ENCODE measurements around the gene SPRR2A. TPM values are rescaled to one million over a fixed set of nuclear protein-coding genes. Genes with fewer than 3 reads are reported as not detected.

The SPRR2A gene
- total RNA-seq, 1 donor from 2014 or later, result not detected

GRCh38 chr1:153087652-153088051 is 30.3 kb upstream of the SPRR2A start:
- intact Hi-C loops (cut with micrococcal nuclease), result no loop called here
- peaks cover 22% of the 10 kb centered on the region for H3K27me3 Mint-ChIP-seq
- peaks cover 2% of the 10 kb centered on the region for H3K4me1 Mint-ChIP-seq
- H3K36me3 Mint-ChIP-seq (ENCODE audit: low read depth), result no peaks in the 10 kb centered on the region
- H3K9me3 Mint-ChIP-seq, result no peaks in the 10 kb centered on the region
- no peak overlapping the region for H3K4me3 Mint-ChIP-seq
- CTCF ChIA-PET, result no interaction called here
- DNase-seq, result no peak
- POLR2A ChIA-PET, result no interaction called here
- no peak overlapping the region for H3K27ac Mint-ChIP-seq
- ATAC-seq (ENCODE audit: low read depth), result no peak
- TF ChIP-seq, protein P1, sequence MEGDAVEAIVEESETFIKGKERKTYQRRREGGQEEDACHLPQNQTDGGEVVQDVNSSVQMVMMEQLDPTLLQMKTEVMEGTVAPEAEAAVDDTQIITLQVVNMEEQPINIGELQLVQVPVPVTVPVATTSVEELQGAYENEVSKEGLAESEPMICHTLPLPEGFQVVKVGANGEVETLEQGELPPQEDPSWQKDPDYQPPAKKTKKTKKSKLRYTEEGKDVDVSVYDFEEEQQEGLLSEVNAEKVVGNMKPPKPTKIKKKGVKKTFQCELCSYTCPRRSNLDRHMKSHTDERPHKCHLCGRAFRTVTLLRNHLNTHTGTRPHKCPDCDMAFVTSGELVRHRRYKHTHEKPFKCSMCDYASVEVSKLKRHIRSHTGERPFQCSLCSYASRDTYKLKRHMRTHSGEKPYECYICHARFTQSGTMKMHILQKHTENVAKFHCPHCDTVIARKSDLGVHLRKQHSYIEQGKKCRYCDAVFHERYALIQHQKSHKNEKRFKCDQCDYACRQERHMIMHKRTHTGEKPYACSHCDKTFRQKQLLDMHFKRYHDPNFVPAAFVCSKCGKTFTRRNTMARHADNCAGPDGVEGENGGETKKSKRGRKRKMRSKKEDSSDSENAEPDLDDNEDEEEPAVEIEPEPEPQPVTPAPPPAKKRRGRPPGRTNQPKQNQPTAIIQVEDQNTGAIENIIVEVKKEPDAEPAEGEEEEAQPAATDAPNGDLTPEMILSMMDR (IDR thresholded peaks at IDR 0.05), result no peak

GRCh38 chr1:153081736-153082135 is 24.4 kb upstream of the SPRR2A start:
- ChIA-PET POLR2A (no interaction called here), CTCF (no interaction called here)
- Mint-ChIP-seq H3K36me3 (ENCODE audit: low read depth) (no peaks in the 10 kb centered on the region), H3K4me1 (no peaks in the 10 kb centered on the region), H3K4me3 (no peak overlapping the region), H3K27me3 (peaks cover 25% of the 10 kb centered on the region), H3K27ac (no peak overlapping the region), H3K9me3 (peaks cover 11% of the 10 kb centered on the region)
- intact Hi-C loops (cut with micrococcal nuclease), result no loop called here
- TF ChIP-seq, protein P1 (IDR thresholded peaks at IDR 0.05), result no peak
- ATAC-seq (ENCODE audit: low read depth) (no peak), DNase-seq (no peak)

- H3K27ac Mint-ChIP-seq, result no peak overlapping the region
- ATAC-seq (ENCODE audit: low read depth) (no peak), DNase-seq (no peak)
- no peaks in the 10 kb centered on the region for H3K9me3 Mint-ChIP-seq
- H3K4me3 Mint-ChIP-seq, result no peak overlapping the region
- intact Hi-C loops (cut with micrococcal nuclease), result no loop called here
- TF ChIP-seq, protein P1 (IDR thresholded peaks at IDR 0.05), result no peak
- no peaks in the 10 kb centered on the region for H3K4me1 Mint-ChIP-seq
- H3K27me3 Mint-ChIP-seq, result peaks cover 3% of the 10 kb centered on the region
- ChIA-PET CTCF (no interaction called here), POLR2A (no interaction called here)
- H3K36me3 Mint-ChIP-seq (ENCODE audit: low read depth), result no peaks in the 10 kb centered on the region
Measured at GRCh38 chr1:153072806-153073726, 15.8 kb upstream of the SPRR2A start.

DNA sequence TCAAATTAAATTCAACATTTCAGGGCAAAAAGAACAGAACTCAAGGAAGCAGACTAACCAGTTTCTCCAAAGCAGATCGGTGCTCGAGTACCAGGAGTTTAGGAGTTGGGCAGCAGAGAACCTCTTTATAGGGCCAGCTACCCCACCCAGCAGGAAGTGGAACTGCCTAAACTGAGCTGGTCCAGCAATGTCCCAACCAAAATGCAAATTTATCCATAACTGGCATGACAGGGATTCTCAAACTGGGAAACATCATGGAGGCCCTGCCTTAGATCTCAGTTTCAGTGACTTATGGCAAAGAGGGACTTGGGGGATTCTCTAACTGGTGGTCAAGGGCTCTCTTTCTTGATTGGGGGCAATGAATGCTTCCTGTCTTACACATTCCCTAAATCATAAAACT is 14.2 kb upstream of the SPRR2A start, which contains the start of gene SPRR2B:
Gene SPRR2B, minus strand, starts transcription at position 101 of the 400 bp plus-strand sequence. CDS start 772 bp downstream, outside the sequence.
- Mint-ChIP-seq H3K4me1 (no peaks in the 10 kb centered on the region), H3K27ac (no peak within 1 kb of the TSS), H3K4me3 (no peak within 1 kb of the TSS), H3K27me3 (peaks cover 8% of the 10 kb centered on the region), H3K9me3 (no peaks in the 10 kb centered on the region), H3K36me3 (ENCODE audit: low read depth) (no peaks in the 10 kb centered on the region)
- ChIA-PET POLR2A (no interaction called here), CTCF (no interaction called here)
- intact Hi-C loops (cut with micrococcal nuclease), result no loop called here
- no peak for ATAC-seq (ENCODE audit: low read depth)
- no peak for DNase-seq
- TF ChIP-seq, protein P1 (IDR thresholded peaks at IDR 0.05), result no peak

DNA sequence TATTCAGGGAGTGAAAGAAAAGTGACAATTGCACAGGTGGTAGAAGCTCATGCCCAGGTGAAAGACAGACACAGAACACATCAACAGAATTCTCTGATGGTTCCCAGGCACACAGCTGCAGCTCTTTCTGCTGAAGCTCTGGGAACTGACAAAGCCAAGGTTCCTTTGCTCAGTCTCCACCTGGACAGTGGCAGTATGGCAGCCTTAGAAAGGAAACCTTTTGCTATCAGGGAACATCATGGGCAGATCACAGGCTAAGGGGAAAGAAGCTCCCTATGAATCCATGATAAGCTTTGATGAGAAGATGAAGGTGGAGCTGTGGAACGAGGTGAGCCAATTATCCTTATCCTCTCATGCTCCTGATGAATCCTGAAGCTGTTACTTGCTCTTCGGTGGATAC is 12.9 kb upstream of the SPRR2A start:
- Mint-ChIP-seq H3K27ac (no peak overlapping the region), H3K4me1 (no peaks in the 10 kb centered on the region), H3K9me3 (no peaks in the 10 kb centered on the region), H3K27me3 (peaks cover 17% of the 10 kb centered on the region), H3K4me3 (no peak overlapping the region), H3K36me3 (ENCODE audit: low read depth) (no peaks in the 10 kb centered on the region)
- DNase-seq, result no peak
- TF ChIP-seq, protein P1 (IDR thresholded peaks at IDR 0.05), result no peak
- ChIA-PET POLR2A (no interaction called here), CTCF (no interaction called here)
- ATAC-seq (ENCODE audit: low read depth), result no peak
- intact Hi-C loops (cut with micrococcal nuclease), result no loop called here

Data from activated B cell treated with CpG ODN at 0.5 μM for 24 hours (primary cell).